GM11168 (cell line): ENCODE data around the gene HSF2BP.
"Not testable (repeated sequence)": the region's sequence is repeated elsewhere in the genome, so short reads cannot be mapped to it uniquely, and the experiment has no call there.

Source experiments
- in situ Hi-C: fragments of 300-500 bp; cut with MboI; formaldehyde crosslinking; loops from one replicate; pipeline ENCODE4 v1.12.0; 2022; ENCODE audit warnings: low sequenced_read_pairs; ENCODE audit not compliant: unreplicated experiment

The HSF2BP gene

GRCh38 chr21:43659136-43660000 lies at the start of gene HSF2BP, which contains the start of gene RRP1B:
Gene HSF2BP, minus strand, starts transcription at chr21:43659488. Its CDS starts 1,392 bp downstream, at chr21:43658096.
Gene RRP1B, plus strand, starts transcription at chr21:43659560. Its CDS starts 105 bp downstream, at chr21:43659665.
- in situ Hi-C loops: no loop called here

- in situ Hi-C loops: no loop called here
These were observed 49.6 kb upstream of the HSF2BP start for GRCh38 chr21:43708745-43709381.

GRCh38 chr21:43707462-43707861 lies 48.2 kb upstream of the HSF2BP start:
- in situ Hi-C loops: no loop called here

GRCh38 chr21:43703035-43703880 lies 44.0 kb upstream of the HSF2BP start:
- in situ Hi-C loops: no loop called here

DNA sequence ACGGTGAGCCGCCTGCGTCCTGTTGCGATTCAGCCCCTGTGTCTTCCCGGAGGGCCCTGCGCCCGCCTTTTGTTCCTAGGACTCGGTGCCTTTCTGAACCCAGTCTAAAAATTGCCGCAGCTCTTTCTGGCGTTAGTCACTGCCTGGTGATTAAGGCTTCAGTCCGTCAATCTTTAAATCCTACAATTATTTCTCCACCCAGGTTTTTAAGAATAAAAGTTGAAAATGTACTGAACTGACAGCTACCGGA lies 43.4 kb upstream of the HSF2BP start:
- in situ Hi-C loops: no loop called here

DNA sequence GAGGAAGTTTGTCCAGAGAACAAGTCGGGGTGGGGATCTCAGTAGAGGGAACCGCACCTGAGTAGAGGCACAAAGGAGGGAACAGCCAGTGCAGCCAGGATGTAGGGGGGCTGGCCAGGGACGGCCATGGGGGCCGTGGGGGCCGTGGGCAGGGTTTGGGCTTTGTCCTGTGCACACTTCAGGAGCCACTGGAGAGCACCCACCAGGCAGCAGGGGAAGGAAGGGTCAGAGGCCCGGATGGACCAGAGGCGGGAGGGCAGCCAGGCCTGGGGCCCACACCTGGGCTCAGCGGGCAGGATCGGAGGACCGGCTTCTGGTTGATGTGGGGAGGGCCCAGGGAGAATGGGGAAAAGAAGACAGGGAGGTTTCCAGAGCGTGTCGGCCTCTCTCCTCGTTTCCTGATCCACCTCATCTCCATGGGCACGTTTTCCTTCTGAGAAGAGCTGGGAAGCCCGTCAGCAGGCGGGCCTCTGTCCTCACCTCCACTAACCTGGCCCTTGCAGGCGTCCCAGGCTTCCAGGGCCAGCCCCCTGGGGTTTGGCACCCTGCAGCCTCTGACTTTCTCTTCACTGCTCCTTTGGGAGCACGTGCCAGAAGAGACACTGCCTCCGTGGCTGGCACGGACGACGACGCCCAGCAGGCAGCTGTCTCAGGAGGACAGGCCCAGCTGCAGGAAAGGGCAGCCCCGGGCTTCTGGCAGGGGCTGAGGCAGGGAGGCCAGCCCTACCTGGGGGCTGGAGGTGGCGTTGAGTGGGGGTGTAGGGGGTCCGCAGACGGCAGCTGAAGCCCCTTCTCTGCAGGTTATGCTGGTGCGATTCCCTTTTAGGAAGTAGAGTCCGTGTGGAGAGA lies 42.9 kb upstream of the HSF2BP start:
- in situ Hi-C loops: no loop called here

- in situ Hi-C loops: no loop called here
These were observed 40.8 kb upstream of the HSF2BP start for GRCh38 chr21:43699933-43700599.

DNA sequence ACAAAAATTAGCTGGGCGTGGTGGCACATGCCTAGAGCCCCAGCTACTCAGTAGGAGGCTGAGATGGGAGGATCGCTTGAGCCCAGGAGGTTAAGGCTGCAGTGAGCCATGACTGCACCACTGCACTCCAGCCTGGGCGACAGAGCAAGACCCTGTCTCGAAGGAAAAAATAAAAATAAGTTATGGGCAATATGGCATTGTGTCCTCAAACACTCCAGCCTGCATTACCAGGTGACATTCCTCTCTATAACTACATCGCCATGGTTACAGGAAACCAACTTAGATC lies 40.1 kb upstream of the HSF2BP start:
- in situ Hi-C loops: not testable (repeated sequence)

DNA sequence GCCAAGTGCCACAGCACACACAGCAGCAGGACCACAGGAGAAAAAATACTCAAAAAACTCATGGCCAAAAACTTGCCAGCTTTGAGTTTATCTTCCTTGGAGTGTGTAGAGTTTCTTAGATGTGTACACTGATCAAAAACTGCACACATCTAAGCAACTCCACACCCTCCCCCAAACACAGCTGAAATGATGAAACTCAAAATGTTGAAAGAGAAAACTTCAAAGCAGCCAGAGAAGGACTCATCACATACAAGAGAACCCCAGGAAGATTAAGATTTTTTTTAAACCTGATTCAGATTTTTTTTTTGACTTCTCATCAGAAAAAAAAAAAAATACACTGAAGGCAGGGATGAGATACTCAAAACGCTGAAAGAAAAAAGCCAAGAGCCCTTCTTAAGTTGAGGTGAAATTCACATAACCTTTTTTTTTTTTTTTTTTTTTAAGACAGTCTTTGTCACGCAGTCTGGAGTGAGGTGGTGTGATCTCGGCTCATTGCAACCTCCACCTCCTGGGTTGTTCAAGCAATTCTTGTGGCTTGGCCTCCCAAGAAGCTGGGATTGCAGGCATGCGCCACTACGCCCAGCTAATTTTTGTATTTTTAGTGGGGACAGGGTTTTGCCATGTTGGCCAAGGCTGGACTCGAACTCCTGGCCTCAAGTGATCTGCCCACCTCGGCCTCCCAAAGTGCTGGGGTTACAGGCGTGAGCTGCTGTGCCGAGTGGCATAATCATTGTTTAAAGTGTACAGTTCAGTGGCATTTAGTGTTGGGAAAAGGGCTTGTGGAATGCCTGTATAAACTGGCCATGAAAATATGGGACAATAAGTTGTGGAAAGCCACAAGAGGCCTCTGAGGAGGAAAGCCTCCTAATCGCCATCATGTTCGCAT lies 38.7 kb upstream of the HSF2BP start:
- in situ Hi-C loops: no loop called here

DNA sequence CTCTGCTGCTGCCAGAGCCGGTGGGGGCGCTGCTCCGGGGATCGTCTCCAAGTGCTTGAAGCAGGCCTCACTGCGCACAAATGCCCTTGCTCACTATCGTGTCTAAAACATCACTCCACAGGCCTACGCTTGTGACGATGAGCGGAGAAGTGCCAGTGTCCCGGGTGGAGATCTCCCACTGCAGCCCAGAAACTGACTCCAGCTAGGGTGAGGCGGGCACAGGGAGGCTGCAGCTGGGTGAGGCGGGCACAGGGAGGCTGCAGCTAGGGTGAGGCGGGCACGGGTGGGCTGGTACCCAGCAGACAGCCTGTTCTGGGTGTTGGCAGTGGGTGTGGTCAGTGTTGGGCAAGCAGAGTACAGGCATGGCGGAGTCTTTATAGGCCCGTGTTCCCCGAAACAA lies 36.9 kb upstream of the HSF2BP start:
- in situ Hi-C loops: no loop called here

DNA sequence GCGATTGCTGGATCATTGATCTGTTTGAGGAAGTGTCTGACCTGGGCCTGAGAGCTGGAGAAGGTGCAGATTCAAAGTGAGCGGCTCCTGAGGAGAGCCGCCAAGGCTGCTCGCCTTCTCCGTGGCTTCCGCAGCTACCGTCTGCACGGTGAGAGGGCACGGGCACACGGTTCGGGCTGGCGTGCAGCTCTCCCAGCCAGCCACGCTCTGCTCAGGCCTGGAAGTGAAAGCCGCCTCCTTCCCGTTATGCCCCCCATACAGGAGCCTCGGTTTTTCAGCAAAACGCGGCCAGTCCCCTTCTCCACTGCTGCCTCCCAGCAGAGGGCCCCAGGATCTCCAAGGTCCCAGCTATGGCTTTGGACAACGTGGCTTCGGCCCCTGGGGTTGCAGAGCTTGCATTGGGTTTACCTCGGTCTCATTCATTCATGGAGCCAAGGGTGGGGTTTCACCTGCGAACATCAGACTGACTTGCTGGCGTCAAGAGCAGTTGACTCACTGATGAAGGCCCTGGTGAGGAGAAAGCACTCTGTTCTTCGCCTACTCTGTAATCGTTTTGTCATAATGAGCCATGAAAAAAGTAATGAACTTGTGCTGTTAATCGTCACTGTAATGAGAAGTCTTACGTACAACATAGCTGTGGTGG lies 35.3 kb upstream of the HSF2BP start:
- in situ Hi-C loops: no loop called here

- in situ Hi-C loops: no loop called here
These were observed 34.7 kb upstream of the HSF2BP start for GRCh38 chr21:43693981-43694380.

GRCh38 chr21:43692949-43693348 lies 33.7 kb upstream of the HSF2BP start:
- in situ Hi-C loops: no loop called here

GRCh38 chr21:43691801-43692200 lies 32.5 kb upstream of the HSF2BP start:
- in situ Hi-C loops: no loop called here

DNA sequence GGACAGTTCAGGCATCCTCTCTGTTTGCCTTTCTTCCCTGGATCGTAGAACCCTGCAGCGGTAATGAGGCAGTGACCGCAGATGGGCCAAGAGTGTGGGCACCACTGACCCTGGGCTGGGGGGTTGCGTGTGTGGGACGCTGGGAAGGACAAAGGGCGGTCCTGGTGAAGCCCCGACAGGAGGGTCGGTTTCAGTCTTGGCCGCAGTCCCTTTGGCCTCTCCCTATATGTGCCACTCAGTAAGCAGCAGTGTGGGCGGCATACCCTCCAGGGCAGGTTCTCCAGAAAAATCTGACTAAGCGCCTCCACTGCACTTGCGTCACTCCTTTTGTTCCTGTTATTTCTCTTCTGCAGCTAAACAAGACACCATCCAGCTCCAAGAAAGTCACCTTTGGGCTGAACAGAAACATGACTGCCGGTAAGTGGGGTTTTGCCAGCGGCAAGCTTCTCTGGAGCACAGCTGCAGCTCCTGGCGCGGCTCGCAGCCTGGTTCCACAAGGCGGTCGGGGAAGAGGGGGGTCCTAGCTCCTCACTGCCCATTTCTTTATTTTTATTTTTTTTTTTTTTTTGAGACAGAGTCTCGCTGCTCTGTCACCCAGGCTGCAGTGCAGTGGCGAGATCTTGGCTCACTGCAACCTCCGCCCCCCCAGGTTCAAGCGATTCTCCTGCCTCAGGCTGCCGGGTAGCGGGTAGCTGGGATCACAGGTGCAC lies 32.0 kb upstream of the HSF2BP start:
- in situ Hi-C loops: no loop called here

DNA sequence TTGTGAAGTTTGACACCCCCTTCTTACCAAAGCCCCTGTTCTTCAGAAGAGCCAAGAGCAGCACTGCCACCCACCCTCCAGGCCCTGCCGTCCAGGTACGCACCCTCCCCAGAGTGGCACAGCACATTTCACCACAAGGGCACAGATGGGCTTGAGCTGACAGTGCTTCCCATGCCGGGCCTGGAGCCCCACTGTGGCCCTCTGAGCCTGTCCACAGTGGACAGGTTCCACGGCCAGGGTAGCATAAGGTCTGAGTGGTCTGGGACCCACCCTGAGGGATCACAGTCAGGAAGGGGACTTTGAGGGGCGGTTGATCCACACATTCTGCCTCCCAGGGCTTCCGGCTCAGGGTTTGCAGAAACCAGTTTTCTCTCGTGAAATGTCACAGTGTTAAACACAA lies 31.1 kb upstream of the HSF2BP start:
- in situ Hi-C loops: no loop called here

DNA sequence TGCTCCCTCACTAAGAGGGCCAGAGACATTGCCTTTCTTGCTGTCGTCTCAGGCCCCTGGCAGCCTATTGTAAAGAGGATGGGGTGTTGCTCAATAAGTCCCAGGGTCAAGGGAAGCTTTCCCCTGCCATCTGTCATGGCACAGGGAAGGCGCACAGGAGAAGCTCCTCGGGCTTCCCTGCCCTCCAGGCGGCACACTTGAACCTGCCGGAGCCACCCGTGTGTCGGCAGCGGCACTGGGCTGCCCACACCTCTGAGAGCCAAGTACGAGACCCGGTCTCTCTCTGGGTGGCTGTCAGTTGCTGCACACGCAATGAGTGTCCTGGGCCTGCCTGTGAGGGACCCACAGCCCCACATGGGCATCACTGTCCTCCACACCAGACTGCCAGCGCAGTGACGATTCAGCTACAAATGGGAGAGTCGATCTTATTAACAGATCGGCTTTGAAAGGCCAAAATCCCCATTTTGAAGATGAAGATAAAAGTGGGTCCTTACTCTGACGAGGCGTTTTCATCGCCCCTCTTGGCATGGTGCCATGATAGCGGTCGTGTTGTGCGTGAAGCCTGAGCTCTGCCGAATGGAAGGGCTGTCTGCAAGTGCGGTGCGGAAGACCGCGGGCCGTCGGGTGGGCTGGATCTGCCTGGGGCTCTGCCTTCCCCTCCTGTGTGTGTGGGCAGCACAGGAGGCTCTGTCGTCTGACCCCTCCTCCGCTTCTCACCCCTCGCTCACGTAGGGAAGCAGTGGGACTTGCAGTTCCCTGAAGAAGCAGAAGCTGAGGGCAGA lies 30.5 kb upstream of the HSF2BP start:
- in situ Hi-C loops: no loop called here
